K562 (cell line): ENCODE data around the gene ANKRD11. TPM values are rescaled to one million over a fixed set of nuclear protein-coding genes. Genes with fewer than 3 reads are reported as not detected.

ENCODE experiments used
- ATAC-seq: fragments of 200-7000 bp; cut with Tn5 transposase; 3 replicates; pipeline ENCODE4 v1.9.1; 2020; ENCODE audit warnings: moderate library complexity
- BruUV-seq: library from RNA; stranded (reverse); fragments of 400-500 nt; replicated peaks from 2 replicates; lab custom pipeline; 2021; lab: Mats Ljungman, UMichigan
- CTCF ChIA-PET: fragments of 300-600 bp; formaldehyde crosslinking; extraction: SDS; loops from one replicate; lab custom pipeline; 2021; ENCODE audit warnings: low intra/inter-chr PET ratio; lab: Yijun Ruan, JAX
- POLR2A ChIA-PET: fragments of 300-600, 350-650 bp; sonication (Branson Sonifier 250); formaldehyde crosslinking; extraction: SDS; loops from one replicate; lab custom pipeline; 2021; ENCODE audit warnings: antibody characterized with exemption, inconsistent platforms; lab: Yijun Ruan, JAX
- DNase-seq, 4 experiments: peaks; one replicate each; pipeline versions ENCODE4 v3.0.0 to v3.0.0-alpha.2; 2011 to 2018; ENCODE audit warnings: low spot score in 3 of 4, mixed read lengths in 3 of 4; ENCODE audit errors: extremely low read depth in 1 of 4
- FAIRE-seq: peaks from 2 replicates; lab custom pipeline; 2011; peaks lifted over from hg19 to GRCh38; lab: Jason Lieb, UNC
- H2AFZ ChIP-seq: 2 replicates; pipeline ENCODE4 v1.6.0; 2011; ENCODE audit warnings: low read depth, low read length, control low read depth, inconsistent platforms
- H3K27ac ChIP-seq: fragments of 200-600 bp; 3 replicates; pipeline ENCODE4 v1.8.0; 2011; ENCODE audit warnings: low read depth, mild to moderate bottlenecking, control low read depth, inconsistent platforms, low read length, moderate library complexity, mixed read lengths; ENCODE audit errors: extremely low read depth
- H3K27me3 ChIP-seq, 2 experiments: fragments of 300-600 bp in 1 of 2; 2 replicates in 1 of 2; 3 replicates in 1 of 2; pipeline versions ENCODE4 v1.6.0 to v1.8.0; 2011; ENCODE audit warnings: inconsistent platforms in 2 of 2, low read length in 2 of 2, mild to moderate bottlenecking in 1 of 2, mixed read lengths in 1 of 2, moderate library complexity in 1 of 2; ENCODE audit not compliant: control insufficient read depth in 2 of 2, insufficient read depth in 2 of 2
- H3K36me3 ChIP-seq: fragments of 300-600 bp; 3 replicates; pipeline ENCODE4 v1.8.0; 2011; ENCODE audit warnings: mild to moderate bottlenecking, low read length, inconsistent platforms; ENCODE audit not compliant: control insufficient read depth, insufficient read depth
- H3K4me1 ChIP-seq, 2 experiments: fragments of 200-600 bp in 1 of 2; replicated peaks in 1 of 2; 2 replicates in 1 of 2; 3 replicates in 1 of 2; pipeline versions ENCODE4 v1.5.1 to v1.8.0; 2011; ENCODE audit warnings: inconsistent platforms in 2 of 2, low read length in 2 of 2, mild to moderate bottlenecking in 1 of 2, mixed read lengths in 1 of 2, moderate library complexity in 1 of 2; ENCODE audit not compliant: control insufficient read depth in 2 of 2, insufficient read depth in 2 of 2
- H3K4me2 ChIP-seq: 2 replicates; pipeline ENCODE4 v1.6.1; 2011; ENCODE audit warnings: low read length, control low read depth, inconsistent platforms, mixed read lengths; ENCODE audit not compliant: insufficient read depth
- H3K4me3 ChIP-seq: fragments of 200-600 bp; sonication (generic), shearing (Covaris generic); 2 replicates; pipeline ENCODE4 v1.5.1; 2016; ENCODE audit warnings: control low read depth, inconsistent platforms
- H3K79me2 ChIP-seq: fragments of 200-600 bp; 3 replicates; pipeline ENCODE4 v1.8.0; 2011; ENCODE audit warnings: low read length, inconsistent platforms; ENCODE audit not compliant: control insufficient read depth, insufficient read depth
- H3K9ac ChIP-seq, 2 experiments: 2 replicates each; pipeline versions ENCODE4 v1.6.0 to v1.6.1; 2011; ENCODE audit warnings: low read depth in 2 of 2, low read length in 2 of 2, control low read depth in 1 of 2, inconsistent platforms in 1 of 2, mild to moderate bottlenecking in 1 of 2, mixed read lengths in 1 of 2; ENCODE audit not compliant: insufficient read depth in 1 of 2
- H3K9me1 ChIP-seq: one replicate; pipeline ENCODE4 v1.6.0; 2011; ENCODE audit warnings: inconsistent platforms, mild to moderate bottlenecking, low read length, moderate library complexity; ENCODE audit not compliant: control insufficient read depth, insufficient read depth
- H3K9me3 ChIP-seq: replicated peaks from 2 replicates; pipeline ENCODE4 v1.5.1; 2011; ENCODE audit warnings: low read depth, low read length, inconsistent platforms; ENCODE audit not compliant: control insufficient read depth, insufficient read depth
- H4K20me1 ChIP-seq: replicated peaks from 2 replicates; pipeline ENCODE4 v1.6.1; 2011; ENCODE audit warnings: low read length, inconsistent platforms, mixed read lengths; ENCODE audit not compliant: control insufficient read depth, insufficient read depth
- BCL6 ChIP-seq: fragments of 250-450 bp; sonication (Bioruptor Pico); IDR thresholded peaks from 2 replicates; pipeline ENCODE4 v1.4.0; 2020
- CBX1 ChIP-seq: sonication (generic); IDR thresholded peaks from 2 replicates; pipeline ENCODE4 v1.6.1; 2016; ENCODE audit warnings: antibody characterized with exemption, low read depth, mild to moderate bottlenecking
- CBX8 ChIP-seq: fragments of 200-600 bp; sonication (generic); IDR thresholded peaks from 2 replicates; pipeline ENCODE4 v1.6.1; 2012; ENCODE audit warnings: borderline replicate concordance, mixed run types, low read depth, mild to moderate bottlenecking, moderate library complexity, mixed read lengths, low read length, control low read depth, inconsistent platforms; ENCODE audit not compliant: poor library complexity, severe bottlenecking; ENCODE audit errors: extremely low read depth
- POLR2A ChIP-seq: fragments of 450-650 bp; conservative IDR thresholded peaks from 2 replicates; pipeline ENCODE4 v1.6.1; 2016
- SMARCB1 ChIP-seq: IDR thresholded peaks from 2 replicates; pipeline ENCODE4 v1.6.1; 2011; ENCODE audit warnings: improper control_type of control experiment, low read depth; ENCODE audit not compliant: insufficient read length
- TRIM28 ChIP-seq: fragments of 450-650 bp; IDR thresholded peaks from 2 replicates; pipeline ENCODE4 v1.6.1; 2017
- ZBTB8A ChIP-seq: fragments of 450-650 bp; IDR thresholded peaks from 2 replicates; pipeline ENCODE4 v1.6.1; 2018; ENCODE audit warnings: mild to moderate bottlenecking, moderate library complexity; ENCODE audit not compliant: partially characterized antibody
- ZNF324 ChIP-seq: fragments of 250-450 bp; sonication (Bioruptor Pico); IDR thresholded peaks from 2 replicates; pipeline ENCODE4 v1.4.0; 2020; ENCODE audit warnings: mild to moderate bottlenecking
- WGBS: fragments of 100-300 bp; shearing (Covaris generic); methylation state at CpG from one replicate; pipeline ENCODE4 v1.1.6; 2016; ENCODE audit warnings: low coverage, mixed read lengths; ENCODE audit not compliant: insufficient coverage; ENCODE audit errors: missing lambda C conversion rate; 5-methylcytosine and 5-hydroxymethylcytosine counted together
- in situ Hi-C: fragments of 300-500 bp; cut with MboI; formaldehyde crosslinking; loops from 4 replicates; pipeline ENCODE4 v1.15.0; 2018; ENCODE audit warnings: inconsistent platforms, mixed read lengths
- intact Hi-C: fragments of 100-400 bp; cut with micrococcal nuclease; formaldehyde crosslinking; loops from 2 replicates; pipeline ENCODE4 v1.14.2; 2022
- polyA plus RNA-seq, 8 experiments: library from polyadenylated mRNA; depleted of rRNA in 4 of 8; stranded (reverse) in 5 of 8; unstranded in 3 of 8; fragments of >200 nt; fragmentation: Nextera tagmentation in 2 of 8; fragmentation: Illumina TruSeq in 1 of 8; extraction: Ambion mirVana in 2 of 8; extraction: Trizol in 1 of 8; gene quantifications; 2 replicates each; pipeline versions ENCODE4 v1.2.1 to v1.2.3, GENCODE V29; 2011 to 2014; ENCODE audit warnings: inconsistent platforms in 1 of 8, missing spikeins in 1 of 8
- total RNA-seq, 7 experiments: library from RNA; depleted of rRNA in 6 of 7; stranded (reverse); fragments of >200 nt in 6 of 7; fragmentation: Illumina TruSeq in 2 of 7; extraction: Trizol in 2 of 7; gene quantifications; 2 replicates each; pipeline versions ENCODE4 v1.2.1 to v1.2.3, GENCODE V29; 2011 to 2021; ENCODE audit warnings: low replicate concordance in 1 of 7
- TF ChIP-seq, protein P1 (sequence below): fragments of 250-450 bp; sonication (Bioruptor Pico); IDR thresholded peaks from 2 replicates; pipeline ENCODE4 v1.9.0; 2021; ENCODE audit warnings: mild to moderate bottlenecking
- TF ChIP-seq, protein P2 (sequence below): fragments of 450-650 bp; IDR thresholded peaks from one replicate; pipeline ENCODE4 v1.6.1; 2018; ENCODE audit warnings: mild to moderate bottlenecking, moderate library complexity; ENCODE audit not compliant: partially characterized antibody
- TF ChIP-seq, protein P3 (sequence below): fragments of 450-650 bp; IDR thresholded peaks from 2 replicates; pipeline ENCODE4 v1.6.1; 2016; ENCODE audit warnings: borderline replicate concordance
- TF ChIP-seq, protein P4 (sequence below): fragments of 250-450 bp; sonication (Bioruptor Pico); IDR thresholded peaks from 2 replicates; pipeline ENCODE4 v1.5.1; 2021; ENCODE audit warnings: mild to moderate bottlenecking

The ANKRD11 gene
- total and polyA plus RNA-seq, 9 of the 15 experiments (the other 6 are each of a cell fraction or from before 2014, with no cell fraction given) = 4.7 to 126 (median 31.7) TPM

DNA sequence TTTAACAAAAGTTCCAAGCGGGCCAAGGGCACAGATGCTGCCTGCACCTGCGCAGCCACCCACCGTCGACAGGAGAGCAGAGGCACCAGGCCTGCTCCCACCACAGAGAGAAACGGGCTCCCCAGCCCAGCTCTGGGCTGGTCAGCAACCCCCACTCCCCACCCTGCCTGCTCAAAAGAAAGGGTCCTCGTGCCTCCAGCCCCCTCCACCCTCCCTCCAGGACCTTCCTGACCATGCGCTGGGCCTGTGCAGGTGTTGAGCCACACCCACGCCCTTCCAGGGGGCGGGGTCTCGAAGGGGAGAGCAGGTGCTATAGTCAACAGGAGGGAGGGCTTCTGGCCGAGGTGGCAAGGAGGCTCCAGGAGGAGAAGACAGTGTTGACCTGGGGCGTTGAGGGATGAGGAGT, 247.6 kb downstream of the ANKRD11 start (continued):
- TF ChIP-seq, protein P1, sequence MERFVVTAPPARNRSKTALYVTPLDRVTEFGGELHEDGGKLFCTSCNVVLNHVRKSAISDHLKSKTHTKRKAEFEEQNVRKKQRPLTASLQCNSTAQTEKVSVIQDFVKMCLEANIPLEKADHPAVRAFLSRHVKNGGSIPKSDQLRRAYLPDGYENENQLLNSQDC (CRISPR knock-in tag) = no peak
- TF ChIP-seq POLR2A (peak; percentile 37; the same call in 1 of the 2 replicates), SMARCB1 (no peak), CBX8 (no peak), CBX1 (no peak)

DNA sequence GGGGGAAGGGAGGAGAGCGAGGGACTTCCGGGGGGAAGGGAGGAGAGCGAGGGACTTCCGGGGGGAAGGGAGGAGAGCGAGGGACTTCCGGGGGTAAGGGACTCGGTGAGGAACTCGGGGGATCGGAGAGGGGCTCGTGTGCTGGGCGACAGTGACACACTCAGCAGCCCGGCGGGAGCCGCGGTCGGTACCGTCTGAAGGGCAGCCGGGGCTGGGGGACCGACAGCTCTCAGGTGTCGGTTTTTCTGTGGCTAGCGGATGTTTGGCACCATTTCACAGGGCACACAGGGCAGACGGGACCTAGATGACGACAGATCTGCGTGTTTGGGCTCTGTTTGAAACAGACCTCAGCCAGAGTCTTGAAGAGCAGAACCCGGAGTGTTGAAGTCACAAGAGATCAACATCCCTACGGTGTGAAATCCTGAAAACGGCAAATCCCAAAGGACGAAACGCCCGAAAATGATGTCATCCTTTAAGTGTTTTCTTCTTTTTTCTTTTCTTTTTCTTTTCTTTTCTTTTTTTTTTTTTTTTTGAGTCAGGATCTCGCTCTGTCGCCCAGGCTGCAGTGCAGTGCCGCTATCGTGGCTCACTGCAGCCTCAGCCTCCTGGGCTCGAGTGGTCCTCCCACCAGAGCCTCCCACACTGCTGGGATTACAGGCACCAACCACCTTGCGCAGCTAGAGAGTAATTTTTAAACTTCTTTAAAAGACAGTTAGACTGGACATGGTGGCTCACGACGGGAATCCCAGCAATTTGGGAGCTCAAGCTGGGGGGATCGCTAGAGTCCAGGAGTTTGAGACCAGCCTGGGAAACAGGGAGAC, 249.0 kb downstream of the ANKRD11 start:
- H3K4me2 ChIP-seq = peak overlapping the region; percentile 95
- ATAC-seq = peak; percentile 90
- peak; percentile 77 to 86 (median 82) for DNase-seq
- FAIRE-seq = peak; percentile 84
- no peaks in the 10 kb centered on the region for H3K27me3 ChIP-seq
- H3K9ac ChIP-seq = peak overlapping the region; percentile 91 to 97
- H4K20me1 ChIP-seq = no peaks in the 10 kb centered on the region
- whole genome bisulfite sequencing = under 1% methylated on average over 29 of the region's 39 CpGs
- BruUV-seq = TSS peak; percentile 91
- H3K9me3 ChIP-seq = peaks cover 4% of the 10 kb centered on the region
- peaks cover 7% of the 10 kb centered on the region for H3K79me2 ChIP-seq
- H3K4me1 ChIP-seq = peaks cover 0 to 28% of the 10 kb centered on the region in 2 experiments; a peak in 2 of 5 replicates
- H3K9me1 ChIP-seq = no peaks in the 10 kb centered on the region
- no peaks in the 10 kb centered on the region for H3K36me3 ChIP-seq
- intact Hi-C loops (loop anchor here (2.0 kb wide), 2 partner anchors 25 to 249 kb away; partner anchors contain the start of genes ANKRD11 and ZNF778), in situ Hi-C loops (no loop called here)
- peak overlapping the region; percentile 96 for H3K27ac ChIP-seq
- ChIA-PET CTCF (interaction anchor here (0.6 kb wide), 2 partner anchors 75 to 619 kb away, joined by 3 read pairs; no protein-coding TSS in a partner anchor), POLR2A (interaction anchor here (0.5 to 1.2 kb wide), 11 partner anchors 21 to 1703 kb away, joined by 3 read pairs; partner anchors contain the start of gene ZNF778)
- H3K4me3 ChIP-seq = peak overlapping the region; percentile 67
- peak overlapping the region; percentile 91 for H2AFZ ChIP-seq
- 0 out of 2 replicates have a peak, but pooled peaks have one; percentile 36 for TF ChIP-seq ZNF324 (CRISPR knock-in tag)
- TF ChIP-seq TRIM28 = no peak
- TF ChIP-seq, protein P2, sequence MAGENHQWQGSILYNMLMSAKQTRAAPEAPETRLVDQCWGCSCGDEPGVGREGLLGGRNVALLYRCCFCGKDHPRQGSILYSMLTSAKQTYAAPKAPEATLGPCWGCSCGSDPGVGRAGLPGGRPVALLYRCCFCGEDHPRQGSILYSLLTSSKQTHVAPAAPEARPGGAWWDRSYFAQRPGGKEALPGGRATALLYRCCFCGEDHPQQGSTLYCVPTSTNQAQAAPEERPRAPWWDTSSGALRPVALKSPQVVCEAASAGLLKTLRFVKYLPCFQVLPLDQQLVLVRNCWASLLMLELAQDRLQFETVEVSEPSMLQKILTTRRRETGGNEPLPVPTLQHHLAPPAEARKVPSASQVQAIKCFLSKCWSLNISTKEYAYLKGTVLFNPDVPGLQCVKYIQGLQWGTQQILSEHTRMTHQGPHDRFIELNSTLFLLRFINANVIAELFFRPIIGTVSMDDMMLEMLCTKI = no peak
- TF ChIP-seq, protein P3, sequence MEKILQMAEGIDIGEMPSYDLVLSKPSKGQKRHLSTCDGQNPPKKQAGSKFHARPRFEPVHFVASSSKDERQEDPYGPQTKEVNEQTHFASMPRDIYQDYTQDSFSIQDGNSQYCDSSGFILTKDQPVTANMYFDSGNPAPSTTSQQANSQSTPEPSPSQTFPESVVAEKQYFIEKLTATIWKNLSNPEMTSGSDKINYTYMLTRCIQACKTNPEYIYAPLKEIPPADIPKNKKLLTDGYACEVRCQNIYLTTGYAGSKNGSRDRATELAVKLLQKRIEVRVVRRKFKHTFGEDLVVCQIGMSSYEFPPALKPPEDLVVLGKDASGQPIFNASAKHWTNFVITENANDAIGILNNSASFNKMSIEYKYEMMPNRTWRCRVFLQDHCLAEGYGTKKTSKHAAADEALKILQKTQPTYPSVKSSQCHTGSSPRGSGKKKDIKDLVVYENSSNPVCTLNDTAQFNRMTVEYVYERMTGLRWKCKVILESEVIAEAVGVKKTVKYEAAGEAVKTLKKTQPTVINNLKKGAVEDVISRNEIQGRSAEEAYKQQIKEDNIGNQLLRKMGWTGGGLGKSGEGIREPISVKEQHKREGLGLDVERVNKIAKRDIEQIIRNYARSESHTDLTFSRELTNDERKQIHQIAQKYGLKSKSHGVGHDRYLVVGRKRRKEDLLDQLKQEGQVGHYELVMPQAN = peak; percentile 87
- TF ChIP-seq, protein P4, sequence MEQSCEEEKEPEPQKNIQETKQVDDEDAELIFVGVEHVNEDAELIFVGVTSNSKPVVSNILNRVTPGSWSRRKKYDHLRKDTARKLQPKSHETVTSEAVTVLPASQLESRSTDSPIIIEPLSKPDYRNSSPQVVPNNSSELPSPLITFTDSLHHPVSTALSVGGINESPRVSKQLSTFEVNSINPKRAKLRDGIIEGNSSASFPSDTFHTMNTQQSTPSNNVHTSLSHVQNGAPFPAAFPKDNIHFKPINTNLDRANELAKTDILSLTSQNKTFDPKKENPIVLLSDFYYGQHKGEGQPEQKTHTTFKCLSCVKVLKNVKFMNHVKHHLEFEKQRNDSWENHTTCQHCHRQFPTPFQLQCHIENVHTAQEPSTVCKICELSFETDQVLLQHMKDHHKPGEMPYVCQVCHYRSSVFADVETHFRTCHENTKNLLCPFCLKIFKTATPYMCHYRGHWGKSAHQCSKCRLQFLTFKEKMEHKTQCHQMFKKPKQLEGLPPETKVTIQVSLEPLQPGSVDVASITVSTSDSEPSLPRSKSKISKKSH (CRISPR knock-in tag) = no peak
- no peak for TF ChIP-seq ZBTB8A
- TF ChIP-seq BCL6 = no peak
